GM19452 (cell line): ENCODE data around the gene ARL8B.
"Not testable (repeated sequence)": the region's sequence is repeated elsewhere in the genome, so short reads cannot be mapped to it uniquely, and the experiment has no call there.

Experiments used
- ATAC-seq: cut with Tn5 transposase; IDR thresholded peaks from one replicate; pipeline ENCODE4 v1.9.1; 2021; ENCODE audit not compliant: unreplicated experiment

Gene ARL8B

GRCh38 chr3:5122030-5122740 is at the start of gene ARL8B:
TSS of gene ARL8B (plus strand) at chr3:5122292. CDS start at chr3:5122466, 174 bp downstream.
- ATAC-seq: peak; percentile 96

GRCh38 chr3:5073374-5074085 is 48.6 kb upstream of the ARL8B start:
- no peak for ATAC-seq

- ATAC-seq: no peak
Measured at GRCh38 chr3:5078151-5078550, 43.9 kb upstream of the ARL8B start.

GRCh38 chr3:5079761-5080160 is 42.3 kb upstream of the ARL8B start:
- no peak for ATAC-seq

GRCh38 chr3:5080779-5081550 is 41.1 kb upstream of the ARL8B start:
- no peak for ATAC-seq

- not testable (repeated sequence) for ATAC-seq
Measured at GRCh38 chr3:5081973-5082788, 39.9 kb upstream of the ARL8B start.

- ATAC-seq: no peak
Measured at GRCh38 chr3:5082789-5083115, 39.3 kb upstream of the ARL8B start.

- no peak for ATAC-seq
Measured at GRCh38 chr3:5084224-5084623, 37.9 kb upstream of the ARL8B start.

GRCh38 chr3:5086708-5087107 is 35.4 kb upstream of the ARL8B start:
- ATAC-seq: no peak

- ATAC-seq: no peak
Measured at GRCh38 chr3:5087209-5087608, 34.9 kb upstream of the ARL8B start.

GRCh38 chr3:5090197-5090596 is 31.9 kb upstream of the ARL8B start:
- no peak for ATAC-seq

GRCh38 chr3:5092018-5092417 is 30.1 kb upstream of the ARL8B start:
- no peak for ATAC-seq

- ATAC-seq: no peak
Measured at GRCh38 chr3:5093731-5094130, 28.4 kb upstream of the ARL8B start.

GRCh38 chr3:5095886-5096285 is 26.2 kb upstream of the ARL8B start:
- ATAC-seq: no peak

GRCh38 chr3:5096336-5097008 is 25.6 kb upstream of the ARL8B start:
- ATAC-seq: no peak

- no peak for ATAC-seq
Measured at GRCh38 chr3:5098346-5098745, 23.7 kb upstream of the ARL8B start.

- no peak for ATAC-seq
Measured at GRCh38 chr3:5102532-5102931, 19.6 kb upstream of the ARL8B start.

- no peak for ATAC-seq
Measured at GRCh38 chr3:5103743-5104142, 18.3 kb upstream of the ARL8B start.

GRCh38 chr3:5105050-5105449 is 17.0 kb upstream of the ARL8B start:
- ATAC-seq: no peak

GRCh38 chr3:5106371-5106770 is 15.7 kb upstream of the ARL8B start:
- ATAC-seq: not testable (repeated sequence)

- not testable (repeated sequence) for ATAC-seq
Measured at GRCh38 chr3:5106933-5107334, 15.2 kb upstream of the ARL8B start.
